ENCODE results near the gene HDAC6.
A peak's percentile ranks its signal among the peaks of the same experiment; 100 is the strongest.
"Not testable (repeated sequence)": the region's sequence is repeated elsewhere in the genome, so short reads cannot be mapped to it uniquely, and the experiment has no call there.

The HDAC6 gene

GRCh38 chrX:48854121-48854804 lies 52.4 kb downstream of the HDAC6 start:
- H2AFZ ChIP-seq; H3K4me2 ChIP-seq (ENCODE audit: low read length); H3K79me2 ChIP-seq; H3K36me3 ChIP-seq (ENCODE audit: control insufficient read depth, insufficient read depth, low read length); H3K27me3 ChIP-seq (ENCODE audit: control insufficient read depth, insufficient read depth, low read length); H3K4me3 ChIP-seq (ENCODE audit: low read depth, low read length); H3K4me1 ChIP-seq; H3K9ac ChIP-seq; H3K9me3 ChIP-seq (ENCODE audit: control insufficient read depth, low read length); H3K27ac ChIP-seq: not testable (repeated sequence)

- Histone ChIP-seq H3K4me1 (no peaks in the 10 kb centered on the region), H3K4me2 (ENCODE audit: low read length) (no peak overlapping the region), H3K36me3 (ENCODE audit: control insufficient read depth, insufficient read depth, low read length) (no peaks in the 10 kb centered on the region), H3K27me3 (ENCODE audit: control insufficient read depth, insufficient read depth, low read length) (no peaks in the 10 kb centered on the region), H3K79me2 (no peaks in the 10 kb centered on the region), H2AFZ (no peak overlapping the region), H3K9me3 (ENCODE audit: control insufficient read depth, low read length) (no peaks in the 10 kb centered on the region), H3K27ac (no peak overlapping the region), H3K9ac (no peak overlapping the region), H3K4me3 (ENCODE audit: low read depth, low read length) (no peak overlapping the region)
- peak; percentile 12 for TF ChIP-seq CTCF (IDR thresholded peaks at IDR 0.05)
Observed at GRCh38 chrX:48854898-48855297, 53.0 kb downstream of the HDAC6 start.

- Histone ChIP-seq H2AFZ (no peak overlapping the region), H3K4me3 (ENCODE audit: low read depth, low read length) (no peak overlapping the region), H3K9me3 (ENCODE audit: control insufficient read depth, low read length) (no peaks in the 10 kb centered on the region), H3K27me3 (ENCODE audit: control insufficient read depth, insufficient read depth, low read length) (no peaks in the 10 kb centered on the region), H3K4me1 (no peaks in the 10 kb centered on the region), H3K9ac (no peak overlapping the region), H3K79me2 (no peaks in the 10 kb centered on the region), H3K27ac (no peak overlapping the region), H3K4me2 (ENCODE audit: low read length) (no peak overlapping the region), H3K36me3 (ENCODE audit: control insufficient read depth, insufficient read depth, low read length) (no peaks in the 10 kb centered on the region)
- TF ChIP-seq CTCF (IDR thresholded peaks at IDR 0.05), result no peak
Observed at GRCh38 chrX:48864210-48864609, 62.3 kb downstream of the HDAC6 start.

GRCh38 chrX:48872017-48872416 lies 70.2 kb downstream of the HDAC6 start:
- not testable (repeated sequence) for H3K4me2 ChIP-seq (ENCODE audit: low read length); H3K27ac ChIP-seq; H3K9me3 ChIP-seq (ENCODE audit: control insufficient read depth, low read length); H3K27me3 ChIP-seq (ENCODE audit: control insufficient read depth, insufficient read depth, low read length); H3K79me2 ChIP-seq; H3K9ac ChIP-seq; H3K4me1 ChIP-seq; H2AFZ ChIP-seq; H3K36me3 ChIP-seq (ENCODE audit: control insufficient read depth, insufficient read depth, low read length); H3K4me3 ChIP-seq (ENCODE audit: low read depth, low read length)
